KMS-11 (cell line): ENCODE results near the gene FAM180A.

Source experiments
- H2AFZ ChIP-seq: fragments of 200-600 bp; sonication (generic); 2 replicates; pipeline ENCODE4 v1.6.1; 2016; ENCODE audit warnings: antibody characterized with exemption, mixed run types, low read depth
- H3K27ac ChIP-seq: fragments of 200-600 bp; sonication (generic); 2 replicates; pipeline ENCODE4 v1.6.1; 2016; ENCODE audit warnings: mild to moderate bottlenecking, mixed run types
- H3K27me3 ChIP-seq: fragments of 200-600 bp; sonication (generic); 2 replicates; pipeline ENCODE4 v1.6.1; 2017; ENCODE audit warnings: mild to moderate bottlenecking, low read depth, mixed run types, moderate library complexity; ENCODE audit not compliant: insufficient read depth
- H3K36me3 ChIP-seq: fragments of 200-600 bp; sonication (generic); 2 replicates; pipeline ENCODE4 v1.6.1; 2017; ENCODE audit warnings: mild to moderate bottlenecking, mixed run types; ENCODE audit not compliant: insufficient read depth
- H3K4me1 ChIP-seq: fragments of 200-600 bp; sonication (generic); 2 replicates; pipeline ENCODE4 v1.6.1; 2016; ENCODE audit warnings: mild to moderate bottlenecking, low read depth, mixed run types; ENCODE audit not compliant: poor library complexity, severe bottlenecking
- H3K4me2 ChIP-seq: fragments of 200-600 bp; sonication (generic); 2 replicates; pipeline ENCODE4 v1.7.0; 2016; ENCODE audit warnings: mild to moderate bottlenecking, mixed run types
- H3K4me3 ChIP-seq: fragments of 200-600 bp; sonication (generic); IDR thresholded peaks from 2 replicates; pipeline ENCODE4 v1.6.1; 2017; ENCODE audit warnings: low read depth, low read length, mixed read lengths; ENCODE audit not compliant: insufficient read depth
- H3K79me2 ChIP-seq: fragments of 200-600 bp; sonication (generic); 2 replicates; pipeline ENCODE4 v1.6.1; 2016; ENCODE audit warnings: low read depth, mixed run types; ENCODE audit not compliant: insufficient read depth
- H3K9ac ChIP-seq: fragments of 200-600 bp; sonication (generic); 2 replicates; pipeline ENCODE4 v1.6.1; 2016; ENCODE audit warnings: mild to moderate bottlenecking, mixed run types
- H4K20me1 ChIP-seq: fragments of 200-600 bp; sonication (generic); 2 replicates; pipeline ENCODE4 v1.6.1; 2016; ENCODE audit warnings: mild to moderate bottlenecking, mixed run types; ENCODE audit not compliant: insufficient read depth
- TF ChIP-seq, protein P1 (sequence below): fragments of 200-600 bp; sonication (generic); conservative IDR thresholded peaks from 2 replicates; pipeline ENCODE4 v1.6.1; 2017; ENCODE audit warnings: low read depth, mild to moderate bottlenecking, antibody characterized with exemption, low read length, moderate library complexity, mixed read lengths

The FAM180A gene

DNA sequence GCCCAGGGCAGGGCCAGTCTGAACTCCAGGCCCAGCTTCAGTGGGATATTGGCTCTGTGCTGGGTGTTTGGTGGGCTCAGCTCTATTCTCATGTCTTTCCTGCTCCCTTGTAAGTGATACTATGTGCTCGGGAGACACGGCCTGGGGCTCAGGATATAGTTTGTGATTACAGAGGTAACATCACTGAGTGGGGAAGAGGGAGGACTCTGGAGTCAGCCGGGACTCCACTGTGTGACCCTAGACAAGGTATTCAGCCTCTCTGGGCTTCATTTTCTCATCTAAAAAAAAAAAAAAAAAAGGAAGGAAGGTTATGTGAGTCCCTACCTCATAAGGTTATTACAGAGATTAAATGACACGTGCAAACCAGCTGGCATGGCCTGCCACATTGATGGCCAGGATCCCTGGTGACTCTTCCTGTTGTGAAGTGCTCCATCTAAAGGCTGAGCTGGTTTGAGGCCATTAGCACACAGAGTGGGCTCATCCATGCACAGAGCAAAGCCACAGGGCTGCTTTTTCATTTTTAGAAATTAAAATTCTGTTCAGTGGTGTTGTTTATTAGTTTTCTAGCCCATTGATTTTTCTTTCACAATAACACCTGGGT is 36.3 kb downstream of the FAM180A start:
- H3K36me3 ChIP-seq, result no peaks in the 10 kb centered on the region
- H3K4me3 ChIP-seq, result no peak overlapping the region
- H3K27me3 ChIP-seq, result no peaks in the 10 kb centered on the region
- TF ChIP-seq, protein P1, sequence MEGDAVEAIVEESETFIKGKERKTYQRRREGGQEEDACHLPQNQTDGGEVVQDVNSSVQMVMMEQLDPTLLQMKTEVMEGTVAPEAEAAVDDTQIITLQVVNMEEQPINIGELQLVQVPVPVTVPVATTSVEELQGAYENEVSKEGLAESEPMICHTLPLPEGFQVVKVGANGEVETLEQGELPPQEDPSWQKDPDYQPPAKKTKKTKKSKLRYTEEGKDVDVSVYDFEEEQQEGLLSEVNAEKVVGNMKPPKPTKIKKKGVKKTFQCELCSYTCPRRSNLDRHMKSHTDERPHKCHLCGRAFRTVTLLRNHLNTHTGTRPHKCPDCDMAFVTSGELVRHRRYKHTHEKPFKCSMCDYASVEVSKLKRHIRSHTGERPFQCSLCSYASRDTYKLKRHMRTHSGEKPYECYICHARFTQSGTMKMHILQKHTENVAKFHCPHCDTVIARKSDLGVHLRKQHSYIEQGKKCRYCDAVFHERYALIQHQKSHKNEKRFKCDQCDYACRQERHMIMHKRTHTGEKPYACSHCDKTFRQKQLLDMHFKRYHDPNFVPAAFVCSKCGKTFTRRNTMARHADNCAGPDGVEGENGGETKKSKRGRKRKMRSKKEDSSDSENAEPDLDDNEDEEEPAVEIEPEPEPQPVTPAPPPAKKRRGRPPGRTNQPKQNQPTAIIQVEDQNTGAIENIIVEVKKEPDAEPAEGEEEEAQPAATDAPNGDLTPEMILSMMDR, result no peak
- no peak overlapping the region for H3K4me2 ChIP-seq
- no peak overlapping the region for H3K9ac ChIP-seq
- H3K27ac ChIP-seq, result no peak overlapping the region
- no peak overlapping the region for H2AFZ ChIP-seq
- no peaks in the 10 kb centered on the region for H4K20me1 ChIP-seq
- no peaks in the 10 kb centered on the region for H3K79me2 ChIP-seq
- H3K4me1 ChIP-seq, result no peaks in the 10 kb centered on the region

DNA sequence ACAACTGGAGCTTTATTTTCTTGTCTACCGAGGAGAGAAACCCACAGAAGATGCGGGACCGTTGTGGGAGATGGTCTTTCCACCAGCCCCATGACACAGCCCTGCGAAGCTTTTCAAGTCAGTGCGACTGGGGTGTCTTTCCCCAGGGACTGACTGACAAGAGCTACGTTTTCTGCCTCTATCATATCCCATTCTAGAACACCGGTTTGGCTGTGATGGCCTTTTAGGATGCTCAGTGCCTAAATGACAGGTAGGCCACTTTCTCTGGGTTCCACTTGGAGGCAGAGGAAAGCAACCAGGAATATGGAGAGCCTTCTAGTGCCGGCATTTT is 37.5 kb downstream of the FAM180A start:
- Histone ChIP-seq H3K27me3 (no peaks in the 10 kb centered on the region), H3K36me3 (no peaks in the 10 kb centered on the region), H3K9ac (no peak overlapping the region), H3K4me1 (no peaks in the 10 kb centered on the region), H2AFZ (no peak overlapping the region), H3K4me3 (no peak overlapping the region), H4K20me1 (no peaks in the 10 kb centered on the region), H3K27ac (no peak overlapping the region), H3K79me2 (no peaks in the 10 kb centered on the region), H3K4me2 (no peak overlapping the region)
- TF ChIP-seq, protein P1, result peak; percentile 52; the same call in 1 of the 2 replicates

DNA sequence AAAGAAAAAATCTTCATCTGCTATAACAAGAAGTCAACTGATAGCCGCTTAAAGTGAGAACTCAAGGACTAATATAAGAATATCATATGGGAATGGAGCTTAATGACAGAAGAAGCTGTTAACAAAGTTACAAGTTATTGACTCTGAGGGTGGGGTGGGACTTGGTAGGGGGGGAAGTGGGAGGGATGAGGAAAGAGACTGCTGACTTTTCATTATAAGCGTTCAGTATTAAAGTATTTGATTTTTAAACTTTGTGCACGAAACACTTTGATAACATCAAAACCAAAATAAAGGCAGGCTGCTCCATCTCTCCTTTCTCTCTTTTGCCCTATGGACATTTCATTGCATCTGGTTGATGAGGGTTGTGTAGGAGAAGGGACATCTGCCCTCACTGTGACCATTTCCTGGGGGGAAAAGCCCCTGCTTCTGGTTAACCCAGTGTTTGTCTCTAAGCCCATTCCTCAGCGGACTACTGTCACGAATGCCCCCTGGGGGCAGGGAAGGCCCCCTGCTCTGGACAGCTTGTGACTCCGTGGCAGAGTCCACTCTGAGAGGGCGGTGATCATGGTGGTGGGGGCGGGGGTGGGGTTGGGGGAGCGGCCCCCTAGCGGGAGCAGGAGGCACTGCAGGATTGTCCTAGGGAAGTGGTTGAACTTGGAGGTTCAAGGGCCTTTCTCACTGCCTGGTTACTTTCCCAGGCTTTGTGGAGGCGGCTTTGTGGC is 38.0 kb downstream of the FAM180A start:
- H3K4me1 ChIP-seq, result no peaks in the 10 kb centered on the region
- no peak overlapping the region for H3K27ac ChIP-seq
- no peaks in the 10 kb centered on the region for H3K27me3 ChIP-seq
- H3K79me2 ChIP-seq, result no peaks in the 10 kb centered on the region
- no peaks in the 10 kb centered on the region for H4K20me1 ChIP-seq
- H3K36me3 ChIP-seq, result no peaks in the 10 kb centered on the region
- H2AFZ ChIP-seq, result no peak overlapping the region
- no peak overlapping the region for H3K9ac ChIP-seq
- TF ChIP-seq, protein P1, result peak; percentile 72
- H3K4me2 ChIP-seq, result no peak overlapping the region
- H3K4me3 ChIP-seq, result no peak overlapping the region

DNA sequence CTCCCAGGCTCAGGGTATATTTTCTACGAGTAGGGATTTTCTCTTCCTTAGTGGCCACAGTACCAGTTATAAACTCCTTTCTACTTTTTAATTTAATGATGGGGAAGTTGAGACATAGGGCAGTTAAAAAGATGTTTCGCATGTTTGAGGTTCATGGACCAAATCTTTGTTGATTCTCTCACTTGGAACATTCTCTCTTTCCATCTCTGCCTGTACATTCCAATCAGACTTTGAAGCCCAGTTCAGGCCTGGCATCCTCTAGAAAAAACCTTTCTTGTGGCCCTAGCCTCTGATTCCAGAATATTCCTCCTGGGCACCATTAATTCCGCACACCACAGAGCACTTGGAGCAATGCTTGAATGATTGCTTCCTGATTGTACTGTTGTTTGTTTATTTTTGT is 39.1 kb downstream of the FAM180A start:
- Histone ChIP-seq H3K4me2 (no peak overlapping the region), H3K27ac (no peak overlapping the region), H3K27me3 (no peaks in the 10 kb centered on the region), H3K4me1 (no peaks in the 10 kb centered on the region), H3K36me3 (no peaks in the 10 kb centered on the region), H3K9ac (no peak overlapping the region), H4K20me1 (no peaks in the 10 kb centered on the region), H2AFZ (no peak overlapping the region), H3K79me2 (no peaks in the 10 kb centered on the region), H3K4me3 (no peak overlapping the region)
- TF ChIP-seq, protein P1, result no peak
